ENCODE measurements around the gene BRICD5. TPM values are rescaled to one million over a fixed set of nuclear protein-coding genes. Genes with fewer than 3 reads are reported as not detected.

The BRICD5 gene
- total and polyA plus RNA-seq, 2 donors (not counting 1 experiment from before 2014, with no cell fraction given) = 0.23 to 1.5 TPM

- TF ChIP-seq EZH2 (IDR thresholded peaks at IDR 0.05; ENCODE audit: low read length, missing control alignments) (no peak), CTCF (conservative IDR thresholded peaks at IDR 0.05 in 1 of 2, IDR thresholded peaks at IDR 0.05 in 1 of 2; ENCODE audit: low read depth in 1 of 2, low read length in 2 of 2) (no peak)
- Histone ChIP-seq H2AFZ (ENCODE audit: low read length) (no peak overlapping the region), H3K27me3 (ENCODE audit: control insufficient read depth, insufficient read depth, low read length) (no peaks in the 10 kb centered on the region), H3K9ac (ENCODE audit: insufficient read depth, low read length) (no peak overlapping the region), H3K4me2 (ENCODE audit: extremely low read depth, insufficient read depth, low read length) (no peak overlapping the region), H3K4me3 (replicated peaks in 1 of 4; ENCODE audit: control extremely low read depth in 1 of 4, insufficient read depth in 1 of 4, low read depth in 3 of 4, low read length in 4 of 4) (no peak overlapping the region), H3K9me3 (ENCODE audit: control insufficient read depth, insufficient read depth, low read depth, low read length) (no peaks in the 10 kb centered on the region), H3K27ac (ENCODE audit: insufficient read depth, low read length) (no peak overlapping the region), H3K4me1 (ENCODE audit: control insufficient read depth, extremely low read depth, insufficient read depth, low read length) (no peaks in the 10 kb centered on the region), H4K20me1 (ENCODE audit: control insufficient read depth, extremely low read depth, insufficient read depth, low read length) (no peaks in the 10 kb centered on the region), H3K79me2 (ENCODE audit: control insufficient read depth, insufficient read depth, low read length) (peaks cover 9% of the 10 kb centered on the region), H3K36me3 (ENCODE audit: control insufficient read depth, insufficient read depth, low read length) (peaks cover 26% of the 10 kb centered on the region)
- DNase-seq (ENCODE audit: low read depth in 2 of 2) = no peak
These were observed 35.7 kb upstream of the BRICD5 start for GRCh38 chr16:2246301-2246885.

GRCh38 chr16:2244926-2245795, 34.5 kb upstream of the BRICD5 start:
- Histone ChIP-seq H3K4me3 (replicated peaks in 1 of 4; ENCODE audit: control extremely low read depth in 1 of 4, insufficient read depth in 1 of 4, low read depth in 3 of 4, low read length in 4 of 4) (no peak overlapping the region), H3K9ac (ENCODE audit: insufficient read depth, low read length) (no peak overlapping the region), H2AFZ (ENCODE audit: low read length) (no peak overlapping the region), H3K36me3 (ENCODE audit: control insufficient read depth, insufficient read depth, low read length) (peaks cover 26% of the 10 kb centered on the region), H3K9me3 (ENCODE audit: control insufficient read depth, insufficient read depth, low read depth, low read length) (no peaks in the 10 kb centered on the region), H3K4me2 (ENCODE audit: extremely low read depth, insufficient read depth, low read length) (no peak overlapping the region), H3K79me2 (ENCODE audit: control insufficient read depth, insufficient read depth, low read length) (peaks cover 6% of the 10 kb centered on the region), H3K27me3 (ENCODE audit: control insufficient read depth, insufficient read depth, low read length) (no peaks in the 10 kb centered on the region), H4K20me1 (ENCODE audit: control insufficient read depth, extremely low read depth, insufficient read depth, low read length) (no peaks in the 10 kb centered on the region), H3K27ac (ENCODE audit: insufficient read depth, low read length) (no peak overlapping the region), H3K4me1 (ENCODE audit: control insufficient read depth, extremely low read depth, insufficient read depth, low read length) (no peaks in the 10 kb centered on the region)
- TF ChIP-seq EZH2 (IDR thresholded peaks at IDR 0.05; ENCODE audit: low read length, missing control alignments) = no peak
- no peak for TF ChIP-seq CTCF (conservative IDR thresholded peaks at IDR 0.05 in 1 of 2, IDR thresholded peaks at IDR 0.05 in 1 of 2; ENCODE audit: low read depth in 1 of 2, low read length in 2 of 2)
- DNase-seq (ENCODE audit: low read depth in 2 of 2) = no peak

GRCh38 chr16:2244301-2244700, 33.6 kb upstream of the BRICD5 start:
- Histone ChIP-seq H4K20me1 (ENCODE audit: control insufficient read depth, extremely low read depth, insufficient read depth, low read length) (no peaks in the 10 kb centered on the region), H3K27me3 (ENCODE audit: control insufficient read depth, insufficient read depth, low read length) (no peaks in the 10 kb centered on the region), H3K9ac (ENCODE audit: insufficient read depth, low read length) (no peak overlapping the region), H3K4me1 (ENCODE audit: control insufficient read depth, extremely low read depth, insufficient read depth, low read length) (no peaks in the 10 kb centered on the region), H3K27ac (ENCODE audit: insufficient read depth, low read length) (no peak overlapping the region), H3K4me2 (ENCODE audit: extremely low read depth, insufficient read depth, low read length) (no peak overlapping the region), H3K36me3 (ENCODE audit: control insufficient read depth, insufficient read depth, low read length) (peaks cover 26% of the 10 kb centered on the region), H3K9me3 (ENCODE audit: control insufficient read depth, insufficient read depth, low read depth, low read length) (no peaks in the 10 kb centered on the region), H2AFZ (ENCODE audit: low read length) (no peak overlapping the region), H3K79me2 (ENCODE audit: control insufficient read depth, insufficient read depth, low read length) (peaks cover 4% of the 10 kb centered on the region), H3K4me3 (replicated peaks in 1 of 4; ENCODE audit: control extremely low read depth in 1 of 4, insufficient read depth in 1 of 4, low read depth in 3 of 4, low read length in 4 of 4) (no peak overlapping the region)
- TF ChIP-seq EZH2 (IDR thresholded peaks at IDR 0.05; ENCODE audit: low read length, missing control alignments) (no peak), CTCF (conservative IDR thresholded peaks at IDR 0.05 in 1 of 2, IDR thresholded peaks at IDR 0.05 in 1 of 2; ENCODE audit: low read depth in 1 of 2, low read length in 2 of 2) (no peak)
- no peak for DNase-seq (ENCODE audit: low read depth in 2 of 2)

Data from fibroblast of lung (primary cell).